Measurements from ENCODE around the gene MACC1.

DNA sequence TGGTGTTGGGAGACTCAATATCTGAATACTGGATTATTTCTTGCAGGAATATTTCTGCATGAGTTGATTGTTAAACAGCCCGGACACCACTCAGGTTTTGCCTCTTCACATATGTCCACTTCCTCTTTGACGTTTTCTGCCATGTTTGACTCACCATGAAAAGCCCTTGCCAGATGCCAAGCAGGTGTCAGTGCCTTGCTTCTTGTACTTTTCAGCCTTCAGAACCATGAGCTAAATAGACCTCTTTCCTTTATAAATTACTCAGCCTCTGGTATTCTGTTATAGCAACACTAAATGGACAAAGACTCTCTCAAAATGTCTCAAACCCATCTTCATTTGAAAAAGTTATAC, 24.7 kb upstream of the MACC1 start:
- TF ChIP-seq YY1 (IDR thresholded peaks at IDR 0.05; ENCODE audit: low read depth, low read length) (peak; percentile 68), MTA3 (IDR thresholded peaks at IDR 0.05; ENCODE audit: borderline replicate concordance, low read length) (0 out of 2 replicates have a peak, but pooled peaks have one; percentile 39)

Data from GM12878 (cell line).